K562 (cell line): ENCODE measurements around the gene BCL2L13. TPM values are rescaled to one million over a fixed set of nuclear protein-coding genes. Genes with fewer than 3 reads are reported as not detected.

Experiments
- CBX2 ChIP-seq: fragments of 200-600 bp; sonication (generic); IDR thresholded peaks from one replicate; pipeline ENCODE4 v1.6.1; 2012; ENCODE audit warnings: mild to moderate bottlenecking, low read length, inconsistent platforms; ENCODE audit not compliant: insufficient read depth, poor library complexity, severe bottlenecking
- EZH2 ChIP-seq: IDR thresholded peaks from 2 replicates; pipeline ENCODE4 v1.6.1; 2012; ENCODE audit warnings: low read depth, mild to moderate bottlenecking, inconsistent platforms, low read length, borderline replicate concordance
- HMG20A ChIP-seq: fragments of 450-650 bp; formaldehyde crosslinking; conservative IDR thresholded peaks from 2 replicates; pipeline ENCODE4 v1.4.0; 2020; ENCODE audit warnings: mild to moderate bottlenecking, mixed read lengths
- SIN3A ChIP-seq, 2 experiments: fragments of 150-350 bp in 1 of 2; IDR thresholded peaks; 2 replicates each; pipeline ENCODE4 v1.6.1; 2011 to 2016; ENCODE audit warnings: borderline replicate concordance in 2 of 2, low read depth in 2 of 2, low read length in 2 of 2, mild to moderate bottlenecking in 2 of 2, moderate library complexity in 2 of 2; ENCODE audit not compliant: control insufficient read depth in 1 of 2
- SMARCC2 ChIP-seq: fragments of 450-650 bp; IDR thresholded peaks from 2 replicates; pipeline ENCODE4 v1.6.1; 2017; ENCODE audit warnings: antibody characterized with exemption, moderate library complexity, mild to moderate bottlenecking, low read depth
- SNIP1 ChIP-seq: fragments of 450-650 bp; IDR thresholded peaks from 2 replicates; pipeline ENCODE4 v1.7.1; 2017; ENCODE audit warnings: low read depth, mild to moderate bottlenecking
- STAG1 ChIP-seq: sonication (generic); formaldehyde crosslinking; IDR thresholded peaks from 2 replicates; pipeline ENCODE4 v1.5.0; 2020; ENCODE audit warnings: missing genetic modification reagents, borderline replicate concordance
- XRCC3 ChIP-seq: fragments of 450-650 bp; IDR thresholded peaks from 2 replicates; pipeline ENCODE4 v1.6.1; 2017; ENCODE audit warnings: mild to moderate bottlenecking, moderate library complexity
- polyA plus RNA-seq, 8 experiments: library from polyadenylated mRNA; depleted of rRNA in 4 of 8; stranded (reverse) in 5 of 8; unstranded in 3 of 8; fragments of >200 nt; fragmentation: Nextera tagmentation in 2 of 8; fragmentation: Illumina TruSeq in 1 of 8; extraction: Ambion mirVana in 2 of 8; extraction: Trizol in 1 of 8; gene quantifications; 2 replicates each; pipeline versions ENCODE4 v1.2.1 to v1.2.3, GENCODE V29; 2011 to 2014; ENCODE audit warnings: inconsistent platforms in 1 of 8, missing spikeins in 1 of 8
- total RNA-seq, 7 experiments: library from RNA; depleted of rRNA in 6 of 7; stranded (reverse); fragments of >200 nt in 6 of 7; fragmentation: Illumina TruSeq in 2 of 7; extraction: Trizol in 2 of 7; gene quantifications; 2 replicates each; pipeline versions ENCODE4 v1.2.1 to v1.2.3, GENCODE V29; 2011 to 2021; ENCODE audit warnings: low replicate concordance in 1 of 7
- TF ChIP-seq, protein P1 (sequence below): fragments of 450-650 bp; IDR thresholded peaks from 2 replicates; pipeline ENCODE4 v1.6.1; 2018; ENCODE audit not compliant: partially characterized antibody
- TF ChIP-seq, protein P2 (sequence below), 2 experiments: fragments of 450-650 bp; IDR thresholded peaks; 2 replicates each; pipeline ENCODE4 v1.6.1; 2016; ENCODE audit warnings: mild to moderate bottlenecking in 2 of 2, borderline replicate concordance in 1 of 2, low read depth in 1 of 2, moderate library complexity in 1 of 2
- TF ChIP-seq, protein P3 (sequence below): fragments of 450-650 bp; IDR thresholded peaks from 2 replicates; pipeline ENCODE4 v1.6.1; 2016; ENCODE audit warnings: missing biosample characterization, missing genetic modification characterization
- TF ChIP-seq, protein P4 (sequence below): sonication (generic); formaldehyde crosslinking; IDR thresholded peaks from 2 replicates; pipeline ENCODE4 v1.5.0; 2020; ENCODE audit warnings: missing genetic modification reagents

The BCL2L13 gene
- total and polyA plus RNA-seq, 9 of the 15 experiments (the other 6 are each of a cell fraction or from before 2014, with no cell fraction given) = 41.5 to 63.4 (median 56.5) TPM

DNA sequence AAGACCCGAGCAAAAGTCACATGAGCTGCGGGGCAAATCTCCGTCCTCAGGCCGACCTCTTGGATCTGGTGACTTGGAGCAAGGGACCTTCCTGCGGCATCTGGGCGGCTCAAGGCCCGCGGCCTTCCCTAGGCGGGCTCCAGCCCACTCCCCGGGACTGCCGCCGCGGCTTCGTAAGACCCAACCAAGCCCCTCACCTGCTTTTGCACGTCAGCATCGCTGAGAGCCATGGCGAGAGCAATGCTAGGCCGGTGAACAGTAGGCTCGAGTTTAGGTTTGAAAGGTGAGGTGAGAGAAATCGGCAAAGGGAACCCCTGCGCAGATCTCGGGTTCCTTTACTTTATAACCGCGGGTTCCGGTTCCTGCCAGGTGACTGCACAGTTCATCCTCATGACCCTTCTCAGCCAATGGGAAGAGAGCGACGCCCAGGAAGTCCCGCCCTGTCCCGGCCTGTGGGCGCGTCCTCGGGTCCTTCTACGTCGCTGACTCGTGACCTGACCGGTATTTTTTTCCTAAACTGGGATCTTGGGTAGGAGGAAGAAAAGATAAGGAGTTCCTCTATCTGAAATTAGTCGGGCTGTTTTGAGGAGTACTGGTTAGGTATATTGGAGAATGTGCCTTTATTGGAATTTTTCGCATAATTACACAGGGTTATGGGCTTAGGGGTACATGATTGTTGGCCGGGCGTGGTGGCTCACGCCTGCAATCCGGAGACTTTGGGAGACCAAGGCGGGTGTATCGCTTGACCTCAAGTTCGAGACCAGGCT, 10.0 kb upstream of the BCL2L13 start, which contains the start of gene ATP6V1E1 (continued):
- TF ChIP-seq, protein P1, sequence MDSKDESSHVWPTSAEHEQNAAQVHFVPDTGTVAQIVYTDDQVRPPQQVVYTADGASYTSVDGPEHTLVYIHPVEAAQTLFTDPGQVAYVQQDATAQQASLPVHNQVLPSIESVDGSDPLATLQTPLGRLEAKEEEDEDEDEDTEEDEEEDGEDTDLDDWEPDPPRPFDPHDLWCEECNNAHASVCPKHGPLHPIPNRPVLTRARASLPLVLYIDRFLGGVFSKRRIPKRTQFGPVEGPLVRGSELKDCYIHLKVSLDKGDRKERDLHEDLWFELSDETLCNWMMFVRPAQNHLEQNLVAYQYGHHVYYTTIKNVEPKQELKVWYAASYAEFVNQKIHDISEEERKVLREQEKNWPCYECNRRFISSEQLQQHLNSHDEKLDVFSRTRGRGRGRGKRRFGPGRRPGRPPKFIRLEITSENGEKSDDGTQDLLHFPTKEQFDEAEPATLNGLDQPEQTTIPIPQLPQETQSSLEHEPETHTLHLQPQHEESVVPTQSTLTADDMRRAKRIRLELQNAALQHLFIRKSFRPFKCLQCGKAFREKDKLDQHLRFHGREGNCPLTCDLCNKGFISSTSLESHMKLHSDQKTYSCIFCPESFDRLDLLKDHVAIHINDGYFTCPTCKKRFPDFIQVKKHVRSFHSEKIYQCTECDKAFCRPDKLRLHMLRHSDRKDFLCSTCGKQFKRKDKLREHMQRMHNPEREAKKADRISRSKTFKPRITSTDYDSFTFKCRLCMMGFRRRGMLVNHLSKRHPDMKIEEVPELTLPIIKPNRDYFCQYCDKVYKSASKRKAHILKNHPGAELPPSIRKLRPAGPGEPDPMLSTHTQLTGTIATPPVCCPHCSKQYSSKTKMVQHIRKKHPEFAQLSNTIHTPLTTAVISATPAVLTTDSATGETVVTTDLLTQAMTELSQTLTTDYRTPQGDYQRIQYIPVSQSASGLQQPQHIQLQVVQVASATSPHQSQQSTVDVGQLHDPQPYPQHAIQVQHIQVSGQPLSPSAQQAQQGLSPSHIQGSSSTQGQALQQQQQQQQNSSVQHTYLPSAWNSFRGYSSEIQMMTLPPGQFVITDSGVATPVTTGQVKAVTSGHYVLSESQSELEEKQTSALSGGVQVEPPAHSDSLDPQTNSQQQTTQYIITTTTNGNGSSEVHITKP = no peak
- TF ChIP-seq STAG1 (no peak), SIN3A (IDR thresholded peaks at IDR 0.05; ENCODE audit: borderline replicate concordance in 2 of 2, control insufficient read depth in 1 of 2, low read depth in 2 of 2, low read length in 2 of 2) (peak; percentile 92 to 93; a peak in 3 of 4 replicates), CBX2 (no peak), SMARCC2 (no peak; the same call in 1 of the 2 replicates), XRCC3 (no peak), EZH2 (no peak), HMG20A (no peak), SNIP1 (no peak)
- TF ChIP-seq, protein P2, sequence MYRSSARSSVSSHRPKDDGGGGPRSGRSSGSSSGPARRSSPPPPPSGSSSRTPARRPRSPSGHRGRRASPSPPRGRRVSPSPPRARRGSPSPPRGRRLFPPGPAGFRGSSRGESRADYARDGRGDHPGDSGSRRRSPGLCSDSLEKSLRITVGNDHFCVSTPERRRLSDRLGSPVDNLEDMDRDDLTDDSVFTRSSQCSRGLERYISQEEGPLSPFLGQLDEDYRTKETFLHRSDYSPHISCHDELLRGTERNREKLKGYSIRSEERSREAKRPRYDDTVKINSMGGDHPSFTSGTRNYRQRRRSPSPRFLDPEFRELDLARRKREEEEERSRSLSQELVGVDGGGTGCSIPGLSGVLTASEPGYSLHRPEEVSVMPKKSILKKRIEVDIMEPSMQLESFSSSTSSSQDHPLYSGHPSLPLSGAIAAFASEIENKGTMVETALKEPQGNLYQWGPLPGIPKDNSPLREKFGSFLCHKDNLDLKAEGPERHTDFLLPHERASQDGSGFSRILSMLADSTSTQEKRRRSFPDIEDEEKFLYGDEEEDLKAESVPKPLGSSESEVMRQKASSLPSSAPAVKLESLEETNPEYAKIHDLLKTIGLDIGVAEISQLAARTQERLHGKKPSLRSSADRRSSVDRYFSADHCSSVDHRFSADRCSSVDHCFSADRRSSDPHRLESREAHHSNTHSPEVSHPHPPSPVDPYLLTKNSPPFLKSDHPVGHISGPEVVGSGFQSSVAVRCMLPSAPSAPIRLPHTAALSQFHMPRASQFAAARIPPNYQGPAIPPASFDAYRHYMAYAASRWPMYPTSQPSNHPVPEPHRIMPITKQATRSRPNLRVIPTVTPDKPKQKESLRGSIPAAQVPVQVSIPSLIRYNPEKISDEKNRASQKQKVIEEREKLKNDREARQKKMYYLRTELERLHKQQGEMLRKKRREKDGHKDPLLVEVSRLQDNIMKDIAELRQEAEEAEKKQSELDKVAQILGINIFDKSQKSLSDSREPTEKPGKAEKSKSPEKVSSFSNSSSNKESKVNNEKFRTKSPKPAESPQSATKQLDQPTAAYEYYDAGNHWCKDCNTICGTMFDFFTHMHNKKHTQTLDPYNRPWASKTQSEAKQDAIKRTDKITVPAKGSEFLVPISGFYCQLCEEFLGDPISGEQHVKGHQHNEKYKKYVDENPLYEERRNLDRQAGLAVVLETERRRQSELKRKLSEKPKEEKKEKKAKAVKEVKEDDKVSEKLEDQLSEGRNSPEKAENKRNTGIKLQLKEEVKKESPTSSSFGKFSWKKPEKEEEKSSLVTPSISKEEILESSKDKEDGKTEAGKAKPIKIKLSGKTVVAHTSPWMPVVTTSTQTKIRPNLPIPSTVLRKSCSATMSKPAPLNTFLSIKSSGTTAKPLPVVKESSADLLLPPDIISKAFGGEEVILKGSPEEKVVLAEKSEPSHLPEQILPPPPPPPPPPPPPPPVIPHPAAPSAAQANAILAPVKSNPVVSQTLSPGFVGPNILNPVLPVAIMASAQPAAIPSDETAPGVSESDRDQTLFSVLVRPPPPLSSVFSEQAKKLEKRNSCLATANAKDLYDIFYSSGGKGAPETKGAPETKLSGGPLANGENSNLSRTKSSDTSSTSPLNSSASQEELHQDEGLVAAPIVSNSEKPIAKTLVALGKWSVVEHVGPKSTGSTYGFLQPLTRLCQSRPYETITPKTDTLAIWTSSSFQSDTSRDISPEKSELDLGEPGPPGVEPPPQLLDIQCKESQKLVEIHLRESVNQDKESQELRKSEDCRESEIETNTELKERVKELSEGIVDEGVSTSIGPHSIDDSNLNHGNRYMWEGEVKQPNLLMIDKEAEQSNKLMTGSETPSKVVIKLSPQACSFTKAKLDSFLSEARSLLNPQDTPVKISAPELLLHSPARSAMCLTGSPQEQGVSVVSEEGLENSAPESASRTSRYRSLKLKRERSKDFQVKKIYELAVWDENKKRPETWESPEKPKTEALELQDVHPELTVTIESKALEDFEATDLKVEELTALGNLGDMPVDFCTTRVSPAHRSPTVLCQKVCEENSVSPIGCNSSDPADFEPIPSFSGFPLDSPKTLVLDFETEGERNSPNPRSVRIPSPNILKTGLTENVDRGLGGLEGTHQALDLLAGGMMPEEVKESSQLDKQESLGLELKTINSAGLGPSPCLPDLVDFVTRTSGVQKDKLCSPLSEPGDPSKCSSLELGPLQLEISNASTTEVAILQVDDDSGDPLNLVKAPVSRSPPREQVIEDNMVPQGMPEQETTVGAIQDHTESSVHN (IDR thresholded peaks at IDR 0.05; ENCODE audit: borderline replicate concordance in 1 of 2, low read depth in 1 of 2) = no peak
- TF ChIP-seq, protein P3, sequence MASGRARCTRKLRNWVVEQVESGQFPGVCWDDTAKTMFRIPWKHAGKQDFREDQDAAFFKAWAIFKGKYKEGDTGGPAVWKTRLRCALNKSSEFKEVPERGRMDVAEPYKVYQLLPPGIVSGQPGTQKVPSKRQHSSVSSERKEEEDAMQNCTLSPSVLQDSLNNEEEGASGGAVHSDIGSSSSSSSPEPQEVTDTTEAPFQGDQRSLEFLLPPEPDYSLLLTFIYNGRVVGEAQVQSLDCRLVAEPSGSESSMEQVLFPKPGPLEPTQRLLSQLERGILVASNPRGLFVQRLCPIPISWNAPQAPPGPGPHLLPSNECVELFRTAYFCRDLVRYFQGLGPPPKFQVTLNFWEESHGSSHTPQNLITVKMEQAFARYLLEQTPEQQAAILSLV (tag) = no peak
- TF ChIP-seq, protein P4, sequence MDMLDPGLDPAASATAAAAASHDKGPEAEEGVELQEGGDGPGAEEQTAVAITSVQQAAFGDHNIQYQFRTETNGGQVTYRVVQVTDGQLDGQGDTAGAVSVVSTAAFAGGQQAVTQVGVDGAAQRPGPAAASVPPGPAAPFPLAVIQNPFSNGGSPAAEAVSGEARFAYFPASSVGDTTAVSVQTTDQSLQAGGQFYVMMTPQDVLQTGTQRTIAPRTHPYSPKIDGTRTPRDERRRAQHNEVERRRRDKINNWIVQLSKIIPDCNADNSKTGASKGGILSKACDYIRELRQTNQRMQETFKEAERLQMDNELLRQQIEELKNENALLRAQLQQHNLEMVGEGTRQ (CRISPR knock-in tag) = peak; percentile 96
